Ishikawa (cell line): ENCODE data around the gene STK4.
A peak's percentile ranks its signal among the peaks of the same experiment; 100 is the strongest.

Experiments
- CEBPB ChIP-seq: IDR thresholded peaks from 2 replicates; pipeline ENCODE4 v1.6.1; 2012
- CREB1 ChIP-seq: IDR thresholded peaks from 2 replicates; pipeline ENCODE4 v1.6.1; 2012; ENCODE audit warnings: low read depth
- EGR1 ChIP-seq: IDR thresholded peaks from 2 replicates; pipeline ENCODE4 v1.6.1; 2012
- EP300 ChIP-seq: IDR thresholded peaks from 2 replicates; pipeline ENCODE4 v1.6.1; 2012; ENCODE audit warnings: borderline replicate concordance
- FOXM1 ChIP-seq: IDR thresholded peaks from 2 replicates; pipeline ENCODE4 v1.6.1; 2012; ENCODE audit warnings: low read depth, borderline replicate concordance
- MAX ChIP-seq: IDR thresholded peaks from 2 replicates; pipeline ENCODE4 v1.6.1; 2012
- NFIC ChIP-seq: IDR thresholded peaks from 2 replicates; pipeline ENCODE4 v1.6.1; 2012
- RAD21 ChIP-seq: IDR thresholded peaks from 2 replicates; pipeline ENCODE4 v1.6.1; 2012; ENCODE audit warnings: low read depth
- REST ChIP-seq: IDR thresholded peaks from 2 replicates; pipeline ENCODE4 v1.6.1; 2012; ENCODE audit warnings: low read depth, mild to moderate bottlenecking
- YY1 ChIP-seq: IDR thresholded peaks from 2 replicates; pipeline ENCODE4 v1.6.1; 2012; ENCODE audit warnings: low read depth
- TF ChIP-seq, protein P1 (sequence below): IDR thresholded peaks from 2 replicates; pipeline ENCODE4 v1.6.1; 2012

- no peak for TF ChIP-seq EP300
- TF ChIP-seq FOXM1 = no peak
- TF ChIP-seq REST = no peak
- peak; percentile 50; the same call in 1 of the 2 replicates for TF ChIP-seq CEBPB
- TF ChIP-seq RAD21 = no peak
- no peak for TF ChIP-seq EGR1
- TF ChIP-seq CREB1 = no peak
- no peak for TF ChIP-seq MAX
- TF ChIP-seq, protein P1, sequence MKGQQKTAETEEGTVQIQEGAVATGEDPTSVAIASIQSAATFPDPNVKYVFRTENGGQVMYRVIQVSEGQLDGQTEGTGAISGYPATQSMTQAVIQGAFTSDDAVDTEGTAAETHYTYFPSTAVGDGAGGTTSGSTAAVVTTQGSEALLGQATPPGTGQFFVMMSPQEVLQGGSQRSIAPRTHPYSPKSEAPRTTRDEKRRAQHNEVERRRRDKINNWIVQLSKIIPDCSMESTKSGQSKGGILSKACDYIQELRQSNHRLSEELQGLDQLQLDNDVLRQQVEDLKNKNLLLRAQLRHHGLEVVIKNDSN = no peak
- no peak for TF ChIP-seq NFIC
- TF ChIP-seq YY1 = no peak
Measured at GRCh38 chr20:45051204-45052060, 85.1 kb downstream of the STK4 start.
